ENCODE results near the gene PTTG1.

Gene PTTG1

GRCh38 chr5:160376416-160376815 is 45.2 kb upstream of the PTTG1 start:
- Histone ChIP-seq H3K9ac (ENCODE audit: low read depth, low read length, poor library complexity, severe bottlenecking) (no peak overlapping the region), H3K27me3 (ENCODE audit: insufficient read depth, low read length, poor library complexity, severe bottlenecking) (no peaks in the 10 kb centered on the region), H3K4me3 (ENCODE audit: low read length, poor library complexity, severe bottlenecking) (no peak overlapping the region), H3K79me2 (ENCODE audit: insufficient read depth, low read length) (no peaks in the 10 kb centered on the region), H2AFZ (ENCODE audit: low read length) (no peak overlapping the region), H3K36me3 (ENCODE audit: insufficient read depth, low read length) (no peaks in the 10 kb centered on the region), H3F3A (ENCODE audit: low read depth) (no peaks in the 10 kb centered on the region), H4K20me1 (ENCODE audit: insufficient read depth, low read length, poor library complexity, severe bottlenecking) (no peaks in the 10 kb centered on the region), H3K9me2 (replicated peaks; ENCODE audit: low read depth, low read length) (no peaks in the 10 kb centered on the region), H3K9me3 (ENCODE audit: insufficient read depth, low read depth, low read length) (no peaks in the 10 kb centered on the region), H3K4me1 (ENCODE audit: insufficient read depth, low read length, poor library complexity, severe bottlenecking) (no peaks in the 10 kb centered on the region), H3K4me2 (ENCODE audit: low read depth, low read length, poor library complexity, severe bottlenecking) (no peak overlapping the region)
- no peak for TF ChIP-seq EZH2phosphoT487 (IDR thresholded peaks at IDR 0.05; ENCODE audit: borderline replicate concordance)
- no peak for TF ChIP-seq CTCF (conservative IDR thresholded peaks at IDR 0.05; ENCODE audit: low read length)

GRCh38 chr5:160377651-160378050 is 44.0 kb upstream of the PTTG1 start:
- Histone ChIP-seq H3K9me2 (replicated peaks; ENCODE audit: low read depth, low read length) (no peaks in the 10 kb centered on the region), H4K20me1 (ENCODE audit: insufficient read depth, low read length, poor library complexity, severe bottlenecking) (no peaks in the 10 kb centered on the region), H3K9ac (ENCODE audit: low read depth, low read length, poor library complexity, severe bottlenecking) (no peak overlapping the region), H3K79me2 (ENCODE audit: insufficient read depth, low read length) (no peaks in the 10 kb centered on the region), H3K27me3 (ENCODE audit: insufficient read depth, low read length, poor library complexity, severe bottlenecking) (no peaks in the 10 kb centered on the region), H3K9me3 (ENCODE audit: insufficient read depth, low read depth, low read length) (no peaks in the 10 kb centered on the region), H3K4me3 (ENCODE audit: low read length, poor library complexity, severe bottlenecking) (no peak overlapping the region), H3K36me3 (ENCODE audit: insufficient read depth, low read length) (no peaks in the 10 kb centered on the region), H2AFZ (ENCODE audit: low read length) (no peak overlapping the region), H3F3A (ENCODE audit: low read depth) (no peaks in the 10 kb centered on the region), H3K4me2 (ENCODE audit: low read depth, low read length, poor library complexity, severe bottlenecking) (no peak overlapping the region), H3K4me1 (ENCODE audit: insufficient read depth, low read length, poor library complexity, severe bottlenecking) (no peaks in the 10 kb centered on the region)
- TF ChIP-seq EZH2phosphoT487 (IDR thresholded peaks at IDR 0.05; ENCODE audit: borderline replicate concordance) (no peak), CTCF (conservative IDR thresholded peaks at IDR 0.05; ENCODE audit: low read length) (no peak)

- Histone ChIP-seq H3K9me2 (replicated peaks; ENCODE audit: low read depth, low read length) (no peaks in the 10 kb centered on the region), H3K9ac (ENCODE audit: low read depth, low read length, poor library complexity, severe bottlenecking) (no peak overlapping the region), H3K27me3 (ENCODE audit: insufficient read depth, low read length, poor library complexity, severe bottlenecking) (no peaks in the 10 kb centered on the region), H3K4me3 (ENCODE audit: low read length, poor library complexity, severe bottlenecking) (no peak overlapping the region), H3K9me3 (ENCODE audit: insufficient read depth, low read depth, low read length) (no peaks in the 10 kb centered on the region), H3K79me2 (ENCODE audit: insufficient read depth, low read length) (no peaks in the 10 kb centered on the region), H3K4me1 (ENCODE audit: insufficient read depth, low read length, poor library complexity, severe bottlenecking) (no peaks in the 10 kb centered on the region), H4K20me1 (ENCODE audit: insufficient read depth, low read length, poor library complexity, severe bottlenecking) (no peaks in the 10 kb centered on the region), H2AFZ (ENCODE audit: low read length) (no peak overlapping the region), H3F3A (ENCODE audit: low read depth) (no peaks in the 10 kb centered on the region), H3K4me2 (ENCODE audit: low read depth, low read length, poor library complexity, severe bottlenecking) (no peak overlapping the region), H3K36me3 (ENCODE audit: insufficient read depth, low read length) (no peaks in the 10 kb centered on the region)
- TF ChIP-seq CTCF (conservative IDR thresholded peaks at IDR 0.05; ENCODE audit: low read length) (no peak), EZH2phosphoT487 (IDR thresholded peaks at IDR 0.05; ENCODE audit: borderline replicate concordance) (no peak)
Observed at GRCh38 chr5:160378330-160378729, 43.3 kb upstream of the PTTG1 start.
